WTC11 (cell line): ENCODE results near the gene MCUR1. TPM values are rescaled to one million over a fixed set of nuclear protein-coding genes. Genes with fewer than 3 reads are reported as not detected.

Experiments
- ATAC-seq: fragments of 200-7000 bp; cut with Tn5 transposase; 2 replicates; pipeline ENCODE4 v1.10.0; 2021; ENCODE audit warnings: mild to moderate bottlenecking, moderate library complexity
- CTCF ChIA-PET: fragments of 300-600 bp; sonication (Branson Sonifier 250); formaldehyde crosslinking; loops from one replicate; lab custom pipeline; 2021; ENCODE audit warnings: antibody characterized with exemption; lab: Charles Lee
- POLR2A ChIA-PET: fragments of 350-600 bp; sonication (Branson Sonifier 250); formaldehyde crosslinking; loops from one replicate; lab custom pipeline; 2021; ENCODE audit warnings: antibody characterized with exemption; lab: Charles Lee
- DNase-seq: peaks from one replicate; pipeline ENCODE4 v3.0.0; 2021; ENCODE audit warnings: low spot score
- H3K27ac Mint-ChIP-seq: 2 replicates; pipeline ENCODE4 v1.8.0; 2021; ENCODE audit warnings: mixed read lengths
- H3K27me3 Mint-ChIP-seq: 2 replicates; pipeline ENCODE4 v1.8.0; 2021; ENCODE audit warnings: low read depth, mild to moderate bottlenecking, moderate library complexity, mixed read lengths
- H3K36me3 Mint-ChIP-seq: 2 replicates; pipeline ENCODE4 v1.8.0; 2021; ENCODE audit warnings: mixed read lengths
- H3K4me1 Mint-ChIP-seq: 2 replicates; pipeline ENCODE4 v1.8.0; 2022; ENCODE audit warnings: mixed read lengths
- H3K4me3 Mint-ChIP-seq: 2 replicates; pipeline ENCODE4 v1.8.0; 2021; ENCODE audit warnings: mild to moderate bottlenecking, moderate library complexity, mixed read lengths
- H3K9me3 Mint-ChIP-seq: 2 replicates; pipeline ENCODE4 v1.8.0; 2021; ENCODE audit warnings: mixed read lengths
- AR ChIP-seq: fragments of 250-450 bp; sonication (Bioruptor Pico); IDR thresholded peaks from 2 replicates; pipeline ENCODE4 v1.9.0; 2021; ENCODE audit warnings: mild to moderate bottlenecking
- ATF3 ChIP-seq: sonication (generic); formaldehyde crosslinking; conservative IDR thresholded peaks from 2 replicates; pipeline ENCODE4 v1.8.1; 2022; ENCODE audit warnings: mild to moderate bottlenecking, missing genetic modification reagents
- CBFB ChIP-seq: sonication (generic); formaldehyde crosslinking; IDR thresholded peaks from 2 replicates; pipeline ENCODE4 v1.8.1; 2022; ENCODE audit warnings: mild to moderate bottlenecking, low read depth, missing genetic modification reagents
- CDX4 ChIP-seq: fragments of 250-450 bp; sonication (Bioruptor Pico); IDR thresholded peaks from 2 replicates; pipeline ENCODE4 v1.9.0; 2021; ENCODE audit warnings: moderate library complexity, mild to moderate bottlenecking, inconsistent platforms, borderline replicate concordance
- CREM ChIP-seq: sonication (generic); formaldehyde crosslinking; IDR thresholded peaks from 2 replicates; pipeline ENCODE4 v1.8.1; 2022; ENCODE audit warnings: mild to moderate bottlenecking, missing genetic modification reagents, moderate library complexity
- CTCF ChIP-seq: fragments of 200-600 bp; IDR thresholded peaks from 2 replicates; pipeline ENCODE4 v1.8.0; 2022; ENCODE audit warnings: antibody characterized with exemption
- E2F5 ChIP-seq: sonication (generic); formaldehyde crosslinking; IDR thresholded peaks from 2 replicates; pipeline ENCODE4 v1.8.1; 2022; ENCODE audit warnings: mild to moderate bottlenecking, moderate library complexity, missing genetic modification reagents
- EMX1 ChIP-seq: fragments of 250-450 bp; sonication (Bioruptor Pico); IDR thresholded peaks from 2 replicates; pipeline ENCODE4 v1.8.0; 2021; ENCODE audit warnings: mild to moderate bottlenecking
- FOXP4 ChIP-seq: sonication (generic); formaldehyde crosslinking; IDR thresholded peaks from 2 replicates; pipeline ENCODE4 v1.8.0; 2022; ENCODE audit warnings: mild to moderate bottlenecking, missing genetic modification reagents
- IRF2 ChIP-seq: sonication (generic); formaldehyde crosslinking; IDR thresholded peaks from 2 replicates; pipeline ENCODE4 v1.8.0; 2022; ENCODE audit warnings: low read depth, missing genetic modification reagents, borderline replicate concordance
- MAX ChIP-seq: sonication (generic); formaldehyde crosslinking; IDR thresholded peaks from 2 replicates; pipeline ENCODE4 v1.8.0; 2022; ENCODE audit warnings: mild to moderate bottlenecking, missing genetic modification reagents
- NFE2L1 ChIP-seq: sonication (generic); formaldehyde crosslinking; IDR thresholded peaks from 2 replicates; pipeline ENCODE4 v1.8.1; 2023; ENCODE audit warnings: missing genetic modification reagents
- TEAD1 ChIP-seq: sonication (generic); formaldehyde crosslinking; IDR thresholded peaks from 2 replicates; pipeline ENCODE4 v1.8.0; 2022; ENCODE audit warnings: mild to moderate bottlenecking, missing genetic modification reagents
- TP53 ChIP-seq: sonication (generic); formaldehyde crosslinking; IDR thresholded peaks from 2 replicates; pipeline ENCODE4 v1.8.1; 2023; ENCODE audit warnings: mild to moderate bottlenecking, missing genetic modification reagents
- ZMAT4 ChIP-seq: fragments of 250-450 bp; sonication (Bioruptor Pico); IDR thresholded peaks from 2 replicates; pipeline ENCODE4 v1.9.0; 2021; ENCODE audit warnings: mild to moderate bottlenecking
- ZNF281 ChIP-seq: sonication (generic); formaldehyde crosslinking; IDR thresholded peaks from 2 replicates; pipeline ENCODE4 v1.8.0; 2023; ENCODE audit warnings: mild to moderate bottlenecking, missing genetic modification reagents
- ZNF416 ChIP-seq: fragments of 250-450 bp; sonication (Bioruptor Pico); IDR thresholded peaks from 2 replicates; pipeline ENCODE4 v1.9.0; 2021; ENCODE audit warnings: mild to moderate bottlenecking, inconsistent platforms
- ZNF671 ChIP-seq: fragments of 250-450 bp; sonication (Bioruptor Pico); IDR thresholded peaks from 2 replicates; pipeline ENCODE4 v1.8.0; 2021; ENCODE audit warnings: mild to moderate bottlenecking
- total RNA-seq: library from RNA; stranded (reverse); gene quantifications from 3 replicates; pipeline ENCODE4 v1.2.3, GENCODE V29; 2021

MCUR1 gene
- total RNA-seq, 1 experiment from 2014 or later, result 28.1 TPM

- no peaks in the 10 kb centered on the region for H3K36me3 Mint-ChIP-seq
- H3K4me3 Mint-ChIP-seq, result no peak overlapping the region
- TF ChIP-seq ATF3 (CRISPR knock-in tag) (no peak), IRF2 (CRISPR knock-in tag) (no peak), AR (CRISPR knock-in tag) (no peak), ZNF416 (CRISPR knock-in tag) (no peak), EMX1 (CRISPR knock-in tag) (no peak), CREM (CRISPR knock-in tag) (no peak), ZMAT4 (no peak), FOXP4 (CRISPR knock-in tag) (no peak), NFE2L1 (CRISPR knock-in tag) (no peak), MAX (CRISPR knock-in tag) (no peak), TEAD1 (CRISPR knock-in tag) (no peak), CBFB (no peak), CDX4 (no peak), CTCF (no peak), TP53 (CRISPR knock-in tag) (no peak), E2F5 (CRISPR knock-in tag) (no peak), ZNF671 (no peak), ZNF281 (CRISPR knock-in tag) (no peak)
- ATAC-seq (no peak), DNase-seq (no peak)
- H3K27me3 Mint-ChIP-seq, result no peaks in the 10 kb centered on the region
- peaks cover 4% of the 10 kb centered on the region; the same call in 1 of the 2 replicates for H3K9me3 Mint-ChIP-seq
- no peaks in the 10 kb centered on the region for H3K4me1 Mint-ChIP-seq
- H3K27ac Mint-ChIP-seq, result no peak overlapping the region
- ChIA-PET CTCF (interaction anchor here (2.4 kb wide), 1 partner anchor 9 kb away, joined by 7 read pairs; no protein-coding TSS in a partner anchor), POLR2A (no interaction called here)
Observed at GRCh38 chr6:13778028-13778427, 36.3 kb downstream of the MCUR1 start.
